ENCODE data around the gene SLC23A1.
"Not testable (repeated sequence)": the region's sequence is repeated elsewhere in the genome, so short reads cannot be mapped to it uniquely, and the experiment has no call there.

Gene SLC23A1

DNA sequence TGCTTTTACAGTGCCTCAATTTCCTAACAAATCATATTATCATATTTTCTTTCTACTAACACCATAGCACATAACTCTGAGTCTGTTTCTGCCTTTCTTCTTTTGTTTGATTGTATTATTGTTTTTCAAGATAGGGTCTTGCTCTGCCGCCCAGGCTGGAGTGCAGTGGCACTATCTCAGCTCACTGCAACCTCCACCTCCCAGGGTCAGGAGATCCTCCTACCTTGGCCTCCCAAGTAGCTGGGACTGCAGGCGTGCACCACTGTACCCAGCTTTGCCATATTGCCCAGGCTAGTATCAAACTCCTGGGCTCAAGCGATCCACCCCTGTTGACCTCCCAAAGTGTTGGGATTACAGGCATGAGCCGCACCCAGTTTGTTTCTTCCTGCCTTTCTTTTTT is 22.7 kb downstream of the SLC23A1 start:
- no peak overlapping the region for H3K4me3 ChIP-seq (replicated peaks in 1 of 2; ENCODE audit: low read depth in 2 of 2, low read length in 2 of 2)
- DNase-seq (ENCODE audit: low read depth in 2 of 2) = no peak
- TF ChIP-seq, protein P1, sequence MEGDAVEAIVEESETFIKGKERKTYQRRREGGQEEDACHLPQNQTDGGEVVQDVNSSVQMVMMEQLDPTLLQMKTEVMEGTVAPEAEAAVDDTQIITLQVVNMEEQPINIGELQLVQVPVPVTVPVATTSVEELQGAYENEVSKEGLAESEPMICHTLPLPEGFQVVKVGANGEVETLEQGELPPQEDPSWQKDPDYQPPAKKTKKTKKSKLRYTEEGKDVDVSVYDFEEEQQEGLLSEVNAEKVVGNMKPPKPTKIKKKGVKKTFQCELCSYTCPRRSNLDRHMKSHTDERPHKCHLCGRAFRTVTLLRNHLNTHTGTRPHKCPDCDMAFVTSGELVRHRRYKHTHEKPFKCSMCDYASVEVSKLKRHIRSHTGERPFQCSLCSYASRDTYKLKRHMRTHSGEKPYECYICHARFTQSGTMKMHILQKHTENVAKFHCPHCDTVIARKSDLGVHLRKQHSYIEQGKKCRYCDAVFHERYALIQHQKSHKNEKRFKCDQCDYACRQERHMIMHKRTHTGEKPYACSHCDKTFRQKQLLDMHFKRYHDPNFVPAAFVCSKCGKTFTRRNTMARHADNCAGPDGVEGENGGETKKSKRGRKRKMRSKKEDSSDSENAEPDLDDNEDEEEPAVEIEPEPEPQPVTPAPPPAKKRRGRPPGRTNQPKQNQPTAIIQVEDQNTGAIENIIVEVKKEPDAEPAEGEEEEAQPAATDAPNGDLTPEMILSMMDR (IDR thresholded peaks at IDR 0.05; ENCODE audit: low read depth, low read length) = no peak

DNA sequence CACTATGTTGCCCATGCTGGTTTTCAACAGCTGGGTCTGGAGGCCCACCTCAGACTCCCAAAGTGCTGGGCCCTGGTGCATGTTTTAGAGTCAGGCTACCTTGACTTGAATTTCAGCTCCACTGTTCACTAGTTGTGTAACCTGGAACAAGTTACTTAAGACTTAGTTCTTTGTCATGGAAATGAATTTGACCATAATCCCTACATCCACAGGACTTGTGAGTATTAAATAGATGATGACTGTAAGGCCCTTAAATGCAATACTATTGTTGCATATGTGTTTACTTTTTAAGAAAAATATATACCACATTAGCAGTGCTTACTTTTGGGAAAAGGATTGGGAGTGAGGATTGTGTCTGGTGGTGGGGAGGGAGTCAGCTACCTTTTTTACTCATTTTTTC is 25.0 kb downstream of the SLC23A1 start:
- no peak for DNase-seq (ENCODE audit: low read depth in 2 of 2)
- H3K4me3 ChIP-seq (replicated peaks in 1 of 2; ENCODE audit: low read depth in 2 of 2, low read length in 2 of 2) = no peak overlapping the region
- TF ChIP-seq, protein P1 (IDR thresholded peaks at IDR 0.05; ENCODE audit: low read depth, low read length) = no peak

DNA sequence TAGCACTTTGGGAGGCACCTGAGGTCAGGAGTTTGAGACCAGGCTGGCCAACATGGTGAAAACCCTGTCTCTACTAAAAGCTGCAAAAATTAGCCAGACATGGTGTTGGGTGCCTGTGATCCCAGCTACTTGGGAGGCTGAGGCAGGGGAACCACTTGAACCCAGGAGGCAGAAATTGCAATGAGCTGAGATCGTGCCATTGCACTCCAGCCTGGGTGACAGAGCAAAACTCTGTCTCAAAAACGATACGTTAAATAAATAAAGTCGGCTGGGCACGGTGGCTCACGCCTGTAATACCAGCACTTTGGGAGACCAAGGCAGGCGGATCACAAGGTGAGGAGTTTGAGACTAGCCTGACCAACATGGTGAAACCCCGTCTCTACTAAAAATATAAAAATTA is 27.2 kb downstream of the SLC23A1 start:
- DNase-seq (ENCODE audit: low read depth in 2 of 2); H3K4me3 ChIP-seq (replicated peaks in 1 of 2; ENCODE audit: low read depth in 2 of 2, low read length in 2 of 2): not testable (repeated sequence)

DNA sequence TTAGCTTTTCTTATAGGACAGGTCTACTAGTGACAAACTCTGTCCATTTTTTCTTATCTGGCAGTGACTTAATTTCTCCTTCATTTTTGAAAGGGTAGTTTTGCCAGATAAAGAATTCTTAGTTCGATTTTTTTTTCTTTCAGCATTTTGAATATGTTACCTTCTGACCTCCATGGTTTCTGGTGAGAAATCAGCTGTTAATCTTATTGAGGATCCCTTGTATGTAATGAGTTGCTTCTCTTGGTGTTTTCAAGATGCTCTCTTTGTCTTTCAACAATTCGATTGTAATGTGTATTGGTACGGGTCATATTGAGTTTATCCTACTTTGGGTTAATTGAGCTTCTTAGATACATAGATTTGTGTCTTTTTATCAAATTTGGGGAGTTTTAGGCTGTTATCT is 28.9 kb downstream of the SLC23A1 start:
- TF ChIP-seq, protein P1 (IDR thresholded peaks at IDR 0.05; ENCODE audit: low read depth, low read length) = no peak

GRCh38 chr5:139347863-139348262 is 35.2 kb downstream of the SLC23A1 start:
- not testable (repeated sequence) for DNase-seq (ENCODE audit: low read depth in 2 of 2); H3K4me3 ChIP-seq (replicated peaks in 1 of 2; ENCODE audit: low read depth in 2 of 2, low read length in 2 of 2)

More for the DNA sequence above, 28.9 kb downstream of the SLC23A1 start:
- no peak overlapping the region for H3K4me3 ChIP-seq (replicated peaks in 1 of 2; ENCODE audit: low read depth in 2 of 2, low read length in 2 of 2)
- DNase-seq (ENCODE audit: low read depth in 2 of 2) = no peak

DNA sequence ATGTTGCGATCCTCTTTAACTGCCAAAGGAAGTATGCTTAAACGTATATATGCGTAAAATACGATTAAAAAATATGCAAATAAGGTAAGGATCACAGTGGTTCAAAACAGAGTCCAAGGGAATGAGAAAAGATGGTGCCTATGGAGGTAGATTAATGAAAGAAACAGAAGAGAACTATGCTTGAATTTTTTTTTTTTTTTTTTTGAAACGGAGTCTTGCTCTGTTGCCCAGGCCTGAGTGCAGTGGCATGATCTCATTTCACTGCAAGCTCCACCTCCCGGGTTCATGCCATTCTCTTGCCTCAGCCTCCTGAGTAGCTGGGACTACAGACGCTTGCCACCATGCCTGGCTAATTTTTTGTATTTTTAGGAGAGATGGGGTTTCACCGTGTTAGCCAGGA is 37.7 kb downstream of the SLC23A1 start:
- not testable (repeated sequence) for H3K4me3 ChIP-seq (replicated peaks in 1 of 2; ENCODE audit: low read depth in 2 of 2, low read length in 2 of 2); DNase-seq (ENCODE audit: low read depth in 2 of 2)

DNA sequence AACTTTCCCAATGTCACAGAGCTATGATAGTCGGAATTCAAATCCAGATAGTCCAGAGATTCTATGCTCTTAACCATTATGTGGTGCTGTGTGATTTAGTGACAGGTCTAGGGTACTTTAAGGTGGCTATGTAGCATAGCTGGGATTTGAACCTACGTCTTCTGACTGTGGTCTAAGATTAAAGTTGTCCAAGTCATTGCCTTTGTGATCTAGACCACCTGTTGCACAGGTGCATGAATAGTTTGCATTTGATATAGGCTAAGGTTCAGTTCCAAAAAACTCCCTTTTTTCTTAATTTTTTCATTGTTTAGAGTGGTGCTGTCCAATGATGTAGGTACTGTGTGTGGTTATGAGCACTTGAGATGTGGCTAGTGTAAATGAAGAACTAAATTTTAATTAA is 38.9 kb downstream of the SLC23A1 start:
- no peak for DNase-seq (ENCODE audit: low read depth in 2 of 2)
- TF ChIP-seq, protein P1 (IDR thresholded peaks at IDR 0.05; ENCODE audit: low read depth, low read length) = no peak
- no peak overlapping the region for H3K4me3 ChIP-seq (replicated peaks in 1 of 2; ENCODE audit: low read depth in 2 of 2, low read length in 2 of 2)

GRCh38 chr5:139343476-139343875 is 39.6 kb downstream of the SLC23A1 start:
- peak overlapping the region in 1 of 2 donors; percentile 82 for H3K4me3 ChIP-seq (replicated peaks in 1 of 2; ENCODE audit: low read depth in 2 of 2, low read length in 2 of 2)
- TF ChIP-seq, protein P1 (IDR thresholded peaks at IDR 0.05; ENCODE audit: low read depth, low read length) = no peak
- DNase-seq (ENCODE audit: low read depth in 2 of 2) = no peak

DNA sequence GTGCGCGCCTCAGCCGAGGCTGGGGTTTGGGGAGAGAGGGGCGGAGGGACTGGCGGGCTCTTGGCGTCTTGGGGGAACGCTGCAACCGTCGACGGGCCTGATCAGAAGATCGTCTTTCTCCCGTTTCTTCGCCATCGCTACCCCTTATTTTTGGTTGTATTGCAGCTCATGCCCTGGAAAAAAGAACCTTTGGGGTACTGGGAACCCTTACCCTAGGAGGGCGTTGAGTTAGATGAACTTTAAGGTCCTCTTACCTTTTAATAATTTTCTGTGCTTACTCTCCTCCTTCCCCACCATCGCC is 40.7 kb downstream of the SLC23A1 start:
- DNase-seq (ENCODE audit: low read depth in 2 of 2) = no peak
- TF ChIP-seq, protein P1 (IDR thresholded peaks at IDR 0.05; ENCODE audit: low read depth, low read length) = no peak
- H3K4me3 ChIP-seq (replicated peaks in 1 of 2; ENCODE audit: low read depth in 2 of 2, low read length in 2 of 2) = peak overlapping the region; percentile 82 to 98

All from cardiac fibroblast (primary cell).